Prostate gland (tissue), 2 donors: ENCODE data around the gene PET100.

Source experiments
- CTCF ChIP-seq, 4 experiments: fragments of 200-600 bp in 2 of 4; fragments of 450-650 bp in 2 of 4; sonication (generic) in 2 of 4; IDR thresholded peaks; 1 replicate in 3 of 4; 2 replicates in 1 of 4; pipeline ENCODE4 v1.5.1; 2016 to 2019; ENCODE audit warnings: antibody characterized with exemption in 4 of 4, mild to moderate bottlenecking in 2 of 4, moderate library complexity in 2 of 4
- POLR2A ChIP-seq: fragments of 450-650 bp; IDR thresholded peaks from one replicate; pipeline ENCODE4 v1.6.1; 2016; ENCODE audit warnings: antibody characterized with exemption, mild to moderate bottlenecking

DNA sequence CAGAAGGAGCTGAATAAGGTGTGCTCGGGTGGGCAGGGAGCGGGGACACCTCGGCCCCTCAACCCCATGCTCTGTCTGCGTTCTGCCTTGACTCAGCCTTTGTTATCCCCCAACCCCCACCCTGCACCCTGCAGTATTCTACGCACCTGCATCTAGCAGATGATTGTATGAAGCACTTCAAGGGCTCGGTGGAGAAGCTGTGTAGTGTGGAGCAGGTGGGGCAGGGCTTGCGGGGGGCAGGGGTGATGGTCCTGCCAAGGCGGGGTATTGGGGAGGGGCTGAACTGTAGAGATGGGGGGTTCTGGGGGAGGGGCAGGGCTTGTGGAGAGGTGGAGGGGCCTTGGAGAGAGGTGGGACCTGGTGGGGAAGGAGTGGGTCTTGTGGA is 13.4 kb downstream of the PET100 start:
- TF ChIP-seq CTCF (IDR thresholded peaks at IDR 0.05) (no peak), POLR2A (no peak)
